A673 (cell line): ENCODE results near the gene STX1B. TPM values are rescaled to one million over a fixed set of nuclear protein-coding genes. Genes with fewer than 3 reads are reported as not detected.

Source experiments
- BruUV-seq: library from RNA; stranded (reverse); fragments of 400-500 nt; replicated peaks from 2 replicates; lab custom pipeline; 2021; lab: Mats Ljungman, UMichigan
- CTCF ChIA-PET: fragments of 300-600 bp; sonication (Branson Sonifier 250); formaldehyde crosslinking; loops from one replicate; lab custom pipeline; 2022; ENCODE audit warnings: antibody characterized with exemption; lab: Charles Lee
- POLR2A ChIA-PET: fragments of 300-600 bp; sonication (Branson Sonifier 250); formaldehyde crosslinking; loops from one replicate; lab custom pipeline; 2022; ENCODE audit warnings: antibody characterized with exemption; ENCODE audit not compliant: low non-redundant PET; lab: Charles Lee
- DNase-seq: peaks from one replicate; pipeline ENCODE4 v3.0.0-alpha.2; 2015; ENCODE audit warnings: low spot score
- H3K27ac ChIP-seq: fragments of 200-600 bp; sonication (generic); 2 replicates; pipeline ENCODE4 v1.5.1; 2016; ENCODE audit warnings: mixed run types, low read depth, mild to moderate bottlenecking, mixed read lengths, antibody characterized with exemption, low read length; ENCODE audit not compliant: poor library complexity, severe bottlenecking
- H3K27me3 ChIP-seq: fragments of 200-600 bp; sonication (generic); replicated peaks from 2 replicates; pipeline ENCODE4 v1.6.1; 2017; ENCODE audit warnings: mixed run types, low read depth, mild to moderate bottlenecking, mixed read lengths, antibody characterized with exemption, low read length; ENCODE audit not compliant: insufficient read depth, poor library complexity
- H3K36me3 ChIP-seq: fragments of 200-600 bp; sonication (generic); 2 replicates; pipeline ENCODE4 v1.6.1; 2016; ENCODE audit warnings: mixed run types, mild to moderate bottlenecking, mixed read lengths, antibody characterized with exemption, low read length; ENCODE audit not compliant: insufficient read depth, poor library complexity, severe bottlenecking
- H3K4me1 ChIP-seq: fragments of 200-600 bp; sonication (generic); 2 replicates; pipeline ENCODE4 v1.6.1; 2017; ENCODE audit warnings: mixed run types, mild to moderate bottlenecking, mixed read lengths, antibody characterized with exemption, low read length; ENCODE audit not compliant: insufficient read depth, poor library complexity, severe bottlenecking
- H3K4me3 ChIP-seq: fragments of 200-600 bp; sonication (generic); 2 replicates; pipeline ENCODE4 v1.5.1; 2016; ENCODE audit warnings: low read depth, mixed run types, mild to moderate bottlenecking, mixed read lengths, low read length; ENCODE audit not compliant: poor library complexity, severe bottlenecking
- H3K9me3 ChIP-seq: fragments of 200-600 bp; sonication (generic); 2 replicates; pipeline ENCODE4 v1.6.1; 2016; ENCODE audit warnings: mixed run types, low read depth, mild to moderate bottlenecking, mixed read lengths, antibody characterized with exemption, low read length; ENCODE audit not compliant: poor library complexity, severe bottlenecking
- CTCF ChIP-seq: fragments of 300-800, 200-600 bp; sonication (generic); conservative IDR thresholded peaks from 2 replicates; pipeline ENCODE4 v1.5.1; 2017; ENCODE audit warnings: low read depth, mild to moderate bottlenecking, antibody characterized with exemption, low read length, moderate library complexity, mixed read lengths
- EZH2 ChIP-seq: fragments of 200-600 bp; sonication (generic); IDR thresholded peaks from 2 replicates; pipeline ENCODE4 v1.6.1; 2017; ENCODE audit warnings: borderline replicate concordance, low read depth, mild to moderate bottlenecking, mixed read lengths, antibody characterized with exemption, low read length; ENCODE audit not compliant: poor library complexity, severe bottlenecking
- intact Hi-C: fragments of 100-400 bp; cut with micrococcal nuclease; formaldehyde crosslinking; loops from one replicate; pipeline ENCODE4 v1.10.0; 2022; ENCODE audit not compliant: unreplicated experiment
- total RNA-seq: library from RNA; stranded (reverse); gene quantifications from 2 replicates; pipeline ENCODE4 v1.2.3, GENCODE V29; 2021

STX1B gene
- total RNA-seq, 1 experiment from 2014 or later, result 0.62 TPM

GRCh38 chr16:31033709-31034492, 23.5 kb upstream of the STX1B start:
- BruUV-seq, result TSS peak; percentile 75
- H3K4me1 ChIP-seq, result peaks cover 7% of the 10 kb centered on the region
- H3K4me3 ChIP-seq, result peak overlapping the region; percentile 77
- intact Hi-C loops, result loop anchor here (1.0 kb wide), 1 partner anchor 39 kb away; no protein-coding TSS in a partner anchor
- TF ChIP-seq EZH2 (no peak), CTCF (no peak)
- H3K36me3 ChIP-seq, result no peaks in the 10 kb centered on the region
- H3K27me3 ChIP-seq, result no peaks in the 10 kb centered on the region
- no peaks in the 10 kb centered on the region for H3K9me3 ChIP-seq
- peak overlapping the region; percentile 83 for H3K27ac ChIP-seq
- DNase-seq, result peak; percentile 90
- ChIA-PET CTCF (interaction anchor here (0.7 kb wide), 1 partner anchor 26 kb away, joined by 3 read pairs; no protein-coding TSS in a partner anchor), POLR2A (no interaction called here)

- TF ChIP-seq CTCF (no peak), EZH2 (no peak)
- no peaks in the 10 kb centered on the region for H3K9me3 ChIP-seq
- H3K4me1 ChIP-seq, result peaks cover 7% of the 10 kb centered on the region
- CTCF ChIA-PET, result interaction anchor here (0.7 kb wide), 1 partner anchor 26 kb away, joined by 3 read pairs; no protein-coding TSS in a partner anchor
- DNase-seq, result peak; percentile 98
- TSS peak; percentile 79 for BruUV-seq
- no peaks in the 10 kb centered on the region for H3K27me3 ChIP-seq
- POLR2A ChIA-PET, result interaction anchor here (0.7 kb wide), 1 partner anchor 189 kb away, joined by 3 read pairs; no protein-coding TSS in a partner anchor
- H3K36me3 ChIP-seq, result no peaks in the 10 kb centered on the region
- peak within 1 kb of the TSS; percentile 83 for H3K27ac ChIP-seq
- intact Hi-C loops, result no loop called here
- peak within 1 kb of the TSS; percentile 77 for H3K4me3 ChIP-seq
These were observed 22.6 kb upstream of the STX1B start, which contains the start of gene STX4 for GRCh38 chr16:31032736-31033708. STX4 (plus strand) TSS chr16:31033558; CDS start chr16:31033806, 248 bp downstream.

GRCh38 chr16:31031276-31031675, 20.8 kb upstream of the STX1B start:
- POLR2A ChIA-PET, result no interaction called here
- DNase-seq, result no peak
- TF ChIP-seq EZH2 (no peak), CTCF (no peak)
- BruUV-seq, result no TSS peak
- intact Hi-C loops, result no loop called here
- CTCF ChIA-PET, result no interaction called here
- peaks cover 7% of the 10 kb centered on the region for H3K4me1 ChIP-seq
- H3K9me3 ChIP-seq, result no peaks in the 10 kb centered on the region
- no peaks in the 10 kb centered on the region for H3K27me3 ChIP-seq
- H3K4me3 ChIP-seq, result no peak overlapping the region
- no peak overlapping the region for H3K27ac ChIP-seq
- H3K36me3 ChIP-seq, result no peaks in the 10 kb centered on the region
